ENCODE data around the gene HAO1.

GRCh38 chr20:7943891-7944290, 3.6 kb upstream of the HAO1 start:
- TF ChIP-seq EZH2 (IDR thresholded peaks at IDR 0.05; ENCODE audit: borderline replicate concordance, low read length) (no peak), CTCF (IDR thresholded peaks at IDR 0.05; ENCODE audit: low read length) (no peak)

Measured in OCI-LY1 (cell line).